ENCODE data around the gene CCR7. TPM values are rescaled to one million over a fixed set of nuclear protein-coding genes. Genes with fewer than 3 reads are reported as not detected.

CCR7 gene
- total and polyA plus RNA-seq, 7 experiments from 2014 or later, result 153 to 2,301 (median 633) TPM

- H3K9me3 ChIP-seq (ENCODE audit: control insufficient read depth in 2 of 3, low read length in 3 of 3), result no peaks in the 10 kb centered on the region
- peaks cover 0 to 29% (median 10%) of the 10 kb centered on the region in 3 experiments for H3K36me3 ChIP-seq (ENCODE audit: control insufficient read depth in 2 of 3, insufficient read depth in 3 of 3, low read length in 3 of 3)
- H3K4me1 ChIP-seq (ENCODE audit: control insufficient read depth in 2 of 2, insufficient read depth in 2 of 2, low read length in 2 of 2), result peaks cover 36 to 49% of the 10 kb centered on the region in 2 donors
- Mint-ChIP-seq H3K27ac (peak overlapping the region in 8 of 9 donors; percentile 69 to 100 (median 93)), H3K27me3 (peaks cover 0 to 2% (median 0%) of the 10 kb centered on the region in 5 donors), H3K4me1 (peaks cover 21 to 69% (median 58%) of the 10 kb centered on the region in 7 donors), H3K36me3 (peaks cover 32 to 62% (median 36%) of the 10 kb centered on the region in 5 donors), H3K9me3 (peaks cover 2 to 32% (median 13%) of the 10 kb centered on the region in 11 donors), H3K4me3 (peak overlapping the region in 7 of 10 donors; percentile 16 to 52 (median 37))
- POLR2A ChIA-PET, result interaction anchor here (0.6 to 45.4 kb wide), 8 partner anchors 4 to 482 kb away, joined by 3 to 2132 read pairs (median 388); partner anchors contain the start of gene CCR7
- DNase-seq, result no peak
- ATAC-seq, result no peak
- H3K27me3 ChIP-seq (ENCODE audit: control insufficient read depth in 2 of 2, insufficient read depth in 2 of 2, low read length in 2 of 2), result no peaks in the 10 kb centered on the region
- H3K4me3 ChIP-seq (ENCODE audit: low read length), result no peak overlapping the region
- CTCF ChIA-PET, result interaction anchor here (1.7 to 10.0 kb wide), 2 partner anchors 10 to 52 kb away, joined by 8 to 54 read pairs; no protein-coding TSS in a partner anchor
- H3K27ac ChIP-seq (ENCODE audit: low read depth, low read length), result peak overlapping the region; percentile 99
- intact Hi-C loops (cut with micrococcal nuclease), result no loop called here
Observed at GRCh38 chr17:40567377-40567776, 2.1 kb upstream of the CCR7 start.

GRCh38 chr17:40565769-40566409 is 617 bp upstream of the CCR7 start:
- H3K27me3 Mint-ChIP-seq, result peaks cover 0 to 2% (median 0%) of the 10 kb centered on the region in 5 donors
- Histone ChIP-seq H3K4me1 (ENCODE audit: control insufficient read depth in 2 of 2, insufficient read depth in 2 of 2, low read length in 2 of 2) (peaks cover 36 to 64% of the 10 kb centered on the region in 2 donors), H3K27me3 (ENCODE audit: control insufficient read depth in 2 of 2, insufficient read depth in 2 of 2, low read length in 2 of 2) (no peaks in the 10 kb centered on the region), H3K4me3 (ENCODE audit: low read length) (peak overlapping the region; percentile 90), H3K9me3 (ENCODE audit: control insufficient read depth in 2 of 3, low read length in 3 of 3) (no peaks in the 10 kb centered on the region), H3K27ac (ENCODE audit: low read depth, low read length) (peak overlapping the region; percentile 99), H3K36me3 (ENCODE audit: control insufficient read depth in 2 of 3, insufficient read depth in 3 of 3, low read length in 3 of 3) (peaks cover 0 to 38% (median 13%) of the 10 kb centered on the region in 3 experiments)
- peaks cover 30 to 60% (median 44%) of the 10 kb centered on the region in 5 donors for H3K36me3 Mint-ChIP-seq
- ATAC-seq, result no peak
- peak overlapping the region; percentile 90 to 100 (median 98) for H3K4me3 Mint-ChIP-seq
- intact Hi-C loops (cut with micrococcal nuclease), result loop anchor here (1.0 kb wide), 8 partner anchors 10 to 244 kb away; no protein-coding TSS in a partner anchor
- H3K4me1 Mint-ChIP-seq, result peaks cover 26 to 59% (median 48%) of the 10 kb centered on the region in 7 donors
- ChIA-PET POLR2A (interaction anchor here (13.6 to 45.4 kb wide), 5 partner anchors 3 to 50 kb away, joined by 179 to 2132 read pairs (median 1524); partner anchors contain the start of gene CCR7), CTCF (interaction anchor here (10.0 to 16.3 kb wide), 2 partner anchors 12 to 49 kb away, joined by 54 to 425 read pairs; no protein-coding TSS in a partner anchor)
- H3K9me3 Mint-ChIP-seq, result peaks cover 0 to 17% (median 4%) of the 10 kb centered on the region in 11 donors
- H3K27ac Mint-ChIP-seq, result peak overlapping the region; percentile 92 to 100 (median 100)
- peak in 3 of 9 donors; percentile 17 to 64 (median 33) for DNase-seq

GRCh38 chr17:40564195-40564882 is 933 bp downstream of the CCR7 start:
- Mint-ChIP-seq H3K27me3 (peaks cover 0 to 2% (median 0%) of the 10 kb centered on the region in 5 donors), H3K4me3 (peak overlapping the region; percentile 90 to 100 (median 98)), H3K36me3 (peaks cover 33 to 62% (median 57%) of the 10 kb centered on the region in 5 donors), H3K9me3 (peaks cover 0 to 15% (median 2%) of the 10 kb centered on the region in 11 donors), H3K4me1 (peaks cover 30 to 60% (median 54%) of the 10 kb centered on the region in 7 donors), H3K27ac (peak overlapping the region; percentile 92 to 100 (median 100))
- no peaks in the 10 kb centered on the region for H3K27me3 ChIP-seq (ENCODE audit: control insufficient read depth in 2 of 2, insufficient read depth in 2 of 2, low read length in 2 of 2)
- CTCF ChIA-PET, result interaction anchor here (0.6 to 16.3 kb wide), 9 partner anchors 13 to 242 kb away, joined by 3 to 425 read pairs (median 13); no protein-coding TSS in a partner anchor
- DNase-seq, result peak in 6 of 9 donors; percentile 55 to 66 (median 62)
- no peak for ATAC-seq
- intact Hi-C loops (cut with micrococcal nuclease), result no loop called here
- peak overlapping the region; percentile 99 for H3K27ac ChIP-seq (ENCODE audit: low read depth, low read length)
- H3K4me3 ChIP-seq (ENCODE audit: low read length), result peak overlapping the region; percentile 90
- no peaks in the 10 kb centered on the region for H3K9me3 ChIP-seq (ENCODE audit: control insufficient read depth in 2 of 3, low read length in 3 of 3)
- POLR2A ChIA-PET, result interaction anchor here (0.9 to 45.4 kb wide), 11 partner anchors 1 to 242 kb away, joined by 3 to 2132 read pairs (median 31); partner anchors contain the start of genes CCR7, SMARCE1 and TOP2A
- peaks cover 39 to 79% of the 10 kb centered on the region in 2 donors for H3K4me1 ChIP-seq (ENCODE audit: control insufficient read depth in 2 of 2, insufficient read depth in 2 of 2, low read length in 2 of 2)
- peaks cover 0 to 51% (median 28%) of the 10 kb centered on the region in 3 experiments for H3K36me3 ChIP-seq (ENCODE audit: control insufficient read depth in 2 of 3, insufficient read depth in 3 of 3, low read length in 3 of 3)

- CTCF ChIA-PET, result interaction anchor here (0.8 to 16.3 kb wide), 11 partner anchors 12 to 241 kb away, joined by 3 to 425 read pairs (median 10); no protein-coding TSS in a partner anchor
- peaks cover 0 to 2% (median 0%) of the 10 kb centered on the region in 5 donors for H3K27me3 Mint-ChIP-seq
Observed at GRCh38 chr17:40563220-40564052, 1.8 kb downstream of the CCR7 start.

GRCh38 chr17:40562838-40563219 is 2.4 kb downstream of the CCR7 start:
- H3K27ac Mint-ChIP-seq, result peak overlapping the region; percentile 92 to 100 (median 100)
- intact Hi-C loops (cut with micrococcal nuclease), result loop anchor here in 1 of 2 donors (1.0 kb wide), 2 partner anchors 35 to 145 kb away; no protein-coding TSS in a partner anchor
- ATAC-seq (no peak), DNase-seq (peak in 1 of 9 donors; percentile 28)
- ChIA-PET CTCF (interaction anchor here (0.8 to 16.3 kb wide), 8 partner anchors 12 to 163 kb away, joined by 3 to 425 read pairs (median 32); no protein-coding TSS in a partner anchor), POLR2A (interaction anchor here (0.8 to 45.4 kb wide), 10 partner anchors 0 to 239 kb away, joined by 3 to 2132 read pairs (median 105); partner anchors contain the start of genes CCR7 and SMARCE1)
- H3K4me1 ChIP-seq (ENCODE audit: control insufficient read depth in 2 of 2, insufficient read depth in 2 of 2, low read length in 2 of 2), result peaks cover 39 to 71% of the 10 kb centered on the region in 2 donors
- H3K27me3 ChIP-seq (ENCODE audit: control insufficient read depth in 2 of 2, insufficient read depth in 2 of 2, low read length in 2 of 2), result no peaks in the 10 kb centered on the region
- H3K36me3 ChIP-seq (ENCODE audit: control insufficient read depth in 2 of 3, insufficient read depth in 3 of 3, low read length in 3 of 3), result peaks cover 0 to 66% (median 42%) of the 10 kb centered on the region in 3 experiments
- H3K4me3 Mint-ChIP-seq, result peak overlapping the region; percentile 90 to 100 (median 98)
- peak overlapping the region; percentile 90 for H3K4me3 ChIP-seq (ENCODE audit: low read length)
- H3K9me3 Mint-ChIP-seq, result peaks cover 0 to 12% (median 0%) of the 10 kb centered on the region in 11 donors
- peaks cover 30 to 74% (median 52%) of the 10 kb centered on the region in 7 donors for H3K4me1 Mint-ChIP-seq
- no peaks in the 10 kb centered on the region for H3K9me3 ChIP-seq (ENCODE audit: control insufficient read depth in 2 of 3, low read length in 3 of 3)
- peaks cover 0 to 2% (median 0%) of the 10 kb centered on the region in 5 donors for H3K27me3 Mint-ChIP-seq
- H3K27ac ChIP-seq (ENCODE audit: low read depth, low read length), result peak overlapping the region; percentile 99
- peaks cover 39 to 71% (median 63%) of the 10 kb centered on the region in 5 donors for H3K36me3 Mint-ChIP-seq

More at GRCh38 chr17:40563220-40564052, 1.8 kb downstream of the CCR7 start:
- Mint-ChIP-seq H3K4me1 (peaks cover 30 to 68% (median 55%) of the 10 kb centered on the region in 7 donors), H3K36me3 (peaks cover 35 to 66% (median 63%) of the 10 kb centered on the region in 5 donors), H3K4me3 (peak overlapping the region; percentile 90 to 100 (median 98)), H3K9me3 (peaks cover 0 to 15% (median 2%) of the 10 kb centered on the region in 11 donors), H3K27ac (peak overlapping the region; percentile 92 to 100 (median 100))
- intact Hi-C loops (cut with micrococcal nuclease), result no loop called here
- H3K27me3 ChIP-seq (ENCODE audit: control insufficient read depth in 2 of 2, insufficient read depth in 2 of 2, low read length in 2 of 2), result no peaks in the 10 kb centered on the region
- POLR2A ChIA-PET, result interaction anchor here (0.5 to 45.4 kb wide), 11 partner anchors 0 to 364 kb away, joined by 3 to 2132 read pairs (median 31); partner anchors contain the start of genes CCR7 and SMARCE1
- peak in 4 of 9 donors; percentile 36 to 75 (median 56) for DNase-seq
- H3K36me3 ChIP-seq (ENCODE audit: control insufficient read depth in 2 of 3, insufficient read depth in 3 of 3, low read length in 3 of 3), result peaks cover 0 to 60% (median 36%) of the 10 kb centered on the region in 3 experiments
- no peaks in the 10 kb centered on the region for H3K9me3 ChIP-seq (ENCODE audit: control insufficient read depth in 2 of 3, low read length in 3 of 3)
- peaks cover 39 to 77% of the 10 kb centered on the region in 2 donors for H3K4me1 ChIP-seq (ENCODE audit: control insufficient read depth in 2 of 2, insufficient read depth in 2 of 2, low read length in 2 of 2)
- no peak for ATAC-seq
- H3K4me3 ChIP-seq (ENCODE audit: low read length), result peak overlapping the region; percentile 90
- peak overlapping the region; percentile 99 for H3K27ac ChIP-seq (ENCODE audit: low read depth, low read length)
